HepG2 (cell line): ENCODE results near the gene HAP1. TPM values are rescaled to one million over a fixed set of nuclear protein-coding genes. Genes with fewer than 3 reads are reported as not detected.

ENCODE experiments used
- ATAC-seq: fragments of 200-7000 bp; cut with Tn5 transposase; 3 replicates; pipeline ENCODE4 v1.9.1; 2020; ENCODE audit warnings: mild to moderate bottlenecking, moderate library complexity
- BruUV-seq: library from RNA; stranded (reverse); fragments of 400-500 nt; replicated peaks from 2 replicates; lab custom pipeline; 2021; lab: Mats Ljungman, UMichigan
- CTCF ChIA-PET: fragments of 300-600 bp; formaldehyde crosslinking; extraction: SDS; loops from one replicate; lab custom pipeline; 2021; ENCODE audit warnings: low total read pairs, inconsistent platforms, low intra/inter-chr PET ratio; lab: Yijun Ruan, JAX
- POLR2A ChIA-PET: fragments of 350-600 bp; sonication (Branson Sonifier 250); formaldehyde crosslinking; loops from one replicate; lab custom pipeline; 2020; ENCODE audit warnings: antibody characterized with exemption, inconsistent platforms; lab: Yijun Ruan, JAX
- DNase-seq: peaks from one replicate; pipeline ENCODE4 v3.0.0-alpha.2; 2015; ENCODE audit warnings: low spot score
- FAIRE-seq: peaks from 3 replicates; lab custom pipeline; 2011; peaks lifted over from hg19 to GRCh38; lab: Jason Lieb, UNC
- H2AFZ ChIP-seq: one replicate; pipeline ENCODE4 v1.6.1; 2011; ENCODE audit warnings: low read length, inconsistent platforms
- H3K27ac ChIP-seq: fragments of 300-600 bp; 3 replicates; pipeline ENCODE4 v1.8.0; 2011; ENCODE audit warnings: mixed run types, mild to moderate bottlenecking, mixed read lengths, low read length, inconsistent platforms; ENCODE audit not compliant: insufficient read depth; ENCODE audit errors: extremely low read length
- H3K27me3 ChIP-seq, 2 experiments: fragments of 200-600 bp in 1 of 2; 2 replicates in 1 of 2; 3 replicates in 1 of 2; pipeline versions ENCODE4 v1.6.0 to v1.8.0; 2011; ENCODE audit warnings: low read length in 2 of 2, mild to moderate bottlenecking in 2 of 2, moderate library complexity in 2 of 2, inconsistent platforms in 1 of 2; ENCODE audit not compliant: insufficient read depth in 2 of 2, control insufficient read depth in 1 of 2
- H3K36me3 ChIP-seq, 2 experiments: fragments of 200-600 bp in 1 of 2; replicated peaks in 1 of 2; 2 replicates in 1 of 2; 3 replicates in 1 of 2; pipeline versions ENCODE4 v1.5.1 to v1.8.0; 2011; ENCODE audit warnings: low read length in 2 of 2, inconsistent platforms in 1 of 2; ENCODE audit not compliant: insufficient read depth in 2 of 2, control insufficient read depth in 1 of 2
- H3K4me1 ChIP-seq: 2 replicates; pipeline ENCODE4 v1.5.1; 2012; ENCODE audit warnings: low read length, inconsistent platforms; ENCODE audit not compliant: insufficient read depth
- H3K4me2 ChIP-seq: 2 replicates; pipeline ENCODE4 v1.6.0; 2011; ENCODE audit warnings: low read depth, low read length, inconsistent platforms
- H3K4me3 ChIP-seq, 3 experiments: fragments of 200-600 bp in 1 of 3; sonication (generic), shearing (Covaris generic) in 1 of 3; replicated peaks in 1 of 3; 2 replicates each; pipeline ENCODE4 v1.5.1; 2011 to 2016; ENCODE audit warnings: low read length in 3 of 3, inconsistent platforms in 2 of 3, low read depth in 2 of 3, mild to moderate bottlenecking in 2 of 3, control low read depth in 1 of 3, mixed read lengths in 1 of 3; ENCODE audit not compliant: insufficient read depth in 1 of 3
- H3K79me2 ChIP-seq: one replicate; pipeline ENCODE4 v1.6.1; 2011; ENCODE audit warnings: low read length, inconsistent platforms; ENCODE audit not compliant: insufficient read depth
- H3K9ac ChIP-seq: 2 replicates; pipeline ENCODE4 v1.6.0; 2011; ENCODE audit warnings: mild to moderate bottlenecking, low read depth, low read length, inconsistent platforms; ENCODE audit not compliant: insufficient read depth
- H3K9me3 ChIP-seq: 2 replicates; pipeline ENCODE4 v1.5.1; 2012; ENCODE audit warnings: mild to moderate bottlenecking, low read length
- H4K20me1 ChIP-seq: 2 replicates; pipeline ENCODE4 v1.6.0; 2011; ENCODE audit warnings: inconsistent platforms, mild to moderate bottlenecking, low read length, moderate library complexity; ENCODE audit not compliant: insufficient read depth
- BRD4 ChIP-seq: sonication (generic); formaldehyde crosslinking; IDR thresholded peaks from 2 replicates; pipeline ENCODE4 v1.4.0; 2020; ENCODE audit warnings: missing genetic modification reagents
- DNMT1 ChIP-seq: sonication (generic); formaldehyde crosslinking; IDR thresholded peaks from 2 replicates; pipeline ENCODE4 v1.5.1; 2020; ENCODE audit warnings: mild to moderate bottlenecking, missing genetic modification reagents
- MTA3 ChIP-seq: sonication (generic); formaldehyde crosslinking; IDR thresholded peaks from 2 replicates; pipeline ENCODE4 v1.4.0; 2020; ENCODE audit warnings: missing genetic modification reagents
- NFE2 ChIP-seq: sonication (generic); formaldehyde crosslinking; IDR thresholded peaks from 2 replicates; pipeline ENCODE4 v1.4.0; 2020; ENCODE audit warnings: missing genetic modification reagents
- SMARCE1 ChIP-seq: fragments of 450-650 bp; IDR thresholded peaks from 2 replicates; pipeline ENCODE4 v1.6.1; 2017; ENCODE audit warnings: borderline replicate concordance
- TFDP1 ChIP-seq: IDR thresholded peaks from 2 replicates; pipeline ENCODE4 v1.6.1; 2016; ENCODE audit warnings: missing compliant biosample characterization, missing genetic modification reagents, borderline replicate concordance
- TRIM24 ChIP-seq: sonication (generic); formaldehyde crosslinking; IDR thresholded peaks from 2 replicates; pipeline ENCODE4 v1.8.0; 2022; ENCODE audit warnings: mild to moderate bottlenecking, missing genetic modification reagents
- ZHX1 ChIP-seq: sonication (generic); formaldehyde crosslinking; IDR thresholded peaks from 2 replicates; pipeline ENCODE4 v1.8.1; 2022; ENCODE audit warnings: low read depth, mild to moderate bottlenecking, missing genetic modification reagents
- ZKSCAN8 ChIP-seq: IDR thresholded peaks from 2 replicates; pipeline ENCODE4 v1.6.1; 2016; ENCODE audit warnings: borderline replicate concordance, missing genetic modification reagents, missing compliant biosample characterization
- ZNF256 ChIP-seq: sonication (generic); formaldehyde crosslinking; conservative IDR thresholded peaks from 2 replicates; pipeline ENCODE4 v1.4.0; 2020; ENCODE audit warnings: missing genetic modification reagents
- WGBS: methylation state at CpG from one replicate; pipeline ENCODE4 v1.1.6; 2017; ENCODE audit warnings: low lambda C conversion rate; 5-methylcytosine and 5-hydroxymethylcytosine counted together
- in situ Hi-C: cut with HindIII; loops from 2 replicates; pipeline ENCODE4 v1.10.0; 2017; ENCODE audit warnings: low pct_unique_long_range_greater_than_20kb; ENCODE audit not compliant: extremely low pct_ligation_motif_present
- intact Hi-C: fragments of 100-400 bp; cut with micrococcal nuclease; formaldehyde crosslinking; loops from one replicate; pipeline ENCODE4 v1.10.0; 2022; ENCODE audit not compliant: unreplicated experiment
- polyA plus RNA-seq, 8 experiments: library from polyadenylated mRNA; depleted of rRNA in 3 of 8; stranded (reverse) in 7 of 8; unstranded in 1 of 8; fragments of >200 nt; fragmentation: Illumina TruSeq in 4 of 8; extraction: Trizol in 4 of 8; gene quantifications; 2 replicates each; pipeline versions ENCODE4 v1.2.1 to v1.2.3, GENCODE V29; 2011 to 2016; ENCODE audit warnings: low read depth in 4 of 8, missing spikeins in 1 of 8, mixed read lengths in 1 of 8; ENCODE audit not compliant: insufficient read depth in 1 of 8
- total RNA-seq, 5 experiments: library from RNA; depleted of rRNA; stranded (reverse); fragments of >200 nt; fragmentation: Illumina TruSeq; extraction: Trizol; gene quantifications; 2 replicates each; pipeline ENCODE4 v1.2.3, GENCODE V29; 2016; ENCODE audit warnings: low read depth in 1 of 5
- TF ChIP-seq, protein P1 (sequence below): IDR thresholded peaks from 2 replicates; pipeline ENCODE4 v1.6.1; 2018; ENCODE audit warnings: missing genetic modification reagents, mild to moderate bottlenecking, missing compliant biosample characterization
- TF ChIP-seq, protein P2 (sequence below): sonication (generic); formaldehyde crosslinking; IDR thresholded peaks from 2 replicates; pipeline ENCODE4 v1.8.1; 2023; ENCODE audit warnings: mild to moderate bottlenecking, missing genetic modification reagents, borderline replicate concordance

Gene HAP1
- total and polyA plus RNA-seq, 2 of the 13 experiments (the other 11 are each of a cell fraction or from before 2014, with no cell fraction given), result 0.07 TPM

GRCh38 chr17:41782142-41782541, 47.7 kb upstream of the HAP1 start:
- Histone ChIP-seq H3K36me3 (no peaks in the 10 kb centered on the region), H3K9ac (no peak overlapping the region), H3K4me2 (no peak overlapping the region), H3K4me1 (peaks cover 50% of the 10 kb centered on the region), H3K27me3 (no peaks in the 10 kb centered on the region), H4K20me1 (peaks cover 3% of the 10 kb centered on the region), H2AFZ (no peak overlapping the region), H3K79me2 (peaks cover 6% of the 10 kb centered on the region), H3K9me3 (no peaks in the 10 kb centered on the region), H3K4me3 (no peak overlapping the region), H3K27ac (no peak overlapping the region)
- in situ Hi-C loops, result no loop called here
- CTCF ChIA-PET, result interaction anchor here (0.9 kb wide), 1 partner anchor 20 kb away, joined by 3 read pairs; no protein-coding TSS in a partner anchor
- FAIRE-seq (no peak), DNase-seq (no peak), ATAC-seq (no peak)
- TF ChIP-seq, protein P1, sequence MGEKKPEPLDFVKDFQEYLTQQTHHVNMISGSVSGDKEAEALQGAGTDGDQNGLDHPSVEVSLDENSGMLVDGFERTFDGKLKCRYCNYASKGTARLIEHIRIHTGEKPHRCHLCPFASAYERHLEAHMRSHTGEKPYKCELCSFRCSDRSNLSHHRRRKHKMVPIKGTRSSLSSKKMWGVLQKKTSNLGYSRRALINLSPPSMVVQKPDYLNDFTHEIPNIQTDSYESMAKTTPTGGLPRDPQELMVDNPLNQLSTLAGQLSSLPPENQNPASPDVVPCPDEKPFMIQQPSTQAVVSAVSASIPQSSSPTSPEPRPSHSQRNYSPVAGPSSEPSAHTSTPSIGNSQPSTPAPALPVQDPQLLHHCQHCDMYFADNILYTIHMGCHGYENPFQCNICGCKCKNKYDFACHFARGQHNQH (CRISPR knock-in tag), result no peak
- TF ChIP-seq SMARCE1, result no peak
- TF ChIP-seq NFE2 (CRISPR knock-in tag), result no peak
- whole genome bisulfite sequencing, result 100% methylated on average over 4 of the region's 4 CpGs
- POLR2A ChIA-PET, result interaction anchor here (0.7 to 2.8 kb wide), 4 partner anchors 9 to 18 kb away, joined by 3 to 14 read pairs (median 4); no protein-coding TSS in a partner anchor
- BruUV-seq, result no TSS peak
- intact Hi-C loops, result no loop called here

DNA sequence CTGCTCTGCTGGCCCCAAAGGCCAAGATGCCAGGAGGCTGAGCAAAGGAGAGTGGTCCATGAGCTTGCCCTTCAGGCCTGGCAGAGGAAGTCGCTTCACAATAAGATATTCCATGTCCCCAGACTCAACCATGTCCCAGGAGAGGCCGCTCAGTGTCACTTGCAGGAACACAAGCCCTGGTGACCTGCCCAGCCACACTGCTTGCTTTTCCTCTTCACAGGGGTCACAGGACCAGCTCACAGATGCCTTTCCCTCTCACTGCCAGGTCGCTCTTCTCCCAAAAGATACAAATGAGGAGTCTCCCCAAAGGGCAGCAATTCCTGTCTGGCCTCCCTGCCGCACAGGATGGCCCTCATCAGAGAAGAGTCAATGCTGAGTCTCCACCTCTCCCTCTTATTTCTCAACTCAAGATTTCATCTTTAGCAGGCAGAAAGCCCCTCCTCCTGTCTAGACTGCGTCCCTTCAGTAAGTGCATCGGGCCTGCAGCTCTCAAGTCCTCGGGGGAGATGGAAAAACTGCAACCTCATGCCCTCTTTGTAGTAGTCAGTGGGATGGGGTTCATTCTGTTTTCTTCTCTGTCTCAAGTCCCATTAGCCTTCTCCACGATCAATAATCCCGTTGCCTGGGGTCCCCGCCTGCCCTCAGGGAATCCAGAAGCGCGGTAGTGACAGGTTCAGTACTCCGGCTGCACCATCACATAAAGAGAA, 47.1 kb upstream of the HAP1 start:
- H3K27ac ChIP-seq, result no peak overlapping the region
- TF ChIP-seq TFDP1 (CRISPR knock-in tag), result no peak
- TF ChIP-seq ZKSCAN8 (CRISPR knock-in tag), result no peak
- no peak for TF ChIP-seq TRIM24 (CRISPR knock-in tag)
- no peak for TF ChIP-seq BRD4 (CRISPR knock-in tag)
- TF ChIP-seq MTA3 (CRISPR knock-in tag), result no peak
- TF ChIP-seq, protein P2, sequence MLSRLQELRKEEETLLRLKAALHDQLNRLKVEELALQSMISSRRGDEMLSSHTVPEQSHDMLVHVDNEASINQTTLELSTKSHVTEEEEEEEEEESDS (CRISPR knock-in tag), result no peak
- TF ChIP-seq ZNF256 (CRISPR knock-in tag), result no peak
- TF ChIP-seq DNMT1 (CRISPR knock-in tag), result no peak
- no peak for TF ChIP-seq ZHX1 (CRISPR knock-in tag)

More for the DNA sequence above, 47.1 kb upstream of the HAP1 start:
- in situ Hi-C loops, result no loop called here
- Histone ChIP-seq H3K27me3 (no peaks in the 10 kb centered on the region), H2AFZ (no peak overlapping the region), H4K20me1 (peaks cover 3% of the 10 kb centered on the region), H3K36me3 (no peaks in the 10 kb centered on the region), H3K79me2 (peaks cover 6% of the 10 kb centered on the region), H3K9ac (no peak overlapping the region), H3K4me3 (no peak overlapping the region), H3K4me1 (peaks cover 56% of the 10 kb centered on the region), H3K9me3 (no peaks in the 10 kb centered on the region), H3K4me2 (no peak overlapping the region)
- no peak for ATAC-seq
- no peak for FAIRE-seq
- CTCF ChIA-PET, result interaction anchor here (0.9 kb wide), 1 partner anchor 20 kb away, joined by 3 read pairs; no protein-coding TSS in a partner anchor
- WGBS, result 92% methylated on average over 13 of the region's 13 CpGs
- no peak for DNase-seq
- no TSS peak for BruUV-seq
- intact Hi-C loops, result no loop called here
- POLR2A ChIA-PET, result interaction anchor here (1.0 to 2.8 kb wide), 3 partner anchors 8 to 17 kb away, joined by 3 to 14 read pairs (median 4); no protein-coding TSS in a partner anchor
